GM12892 (cell line): ENCODE results near the gene CD28.
"Not testable (repeated sequence)": the region's sequence is repeated elsewhere in the genome, so short reads cannot be mapped to it uniquely, and the experiment has no call there.

Experiments used
- DNase-seq: peaks from one replicate; pipeline ENCODE4 v3.0.0; 2011; ENCODE audit not compliant: insufficient read length
- FAIRE-seq: peaks from 2 replicates; lab custom pipeline; 2011; peaks lifted over from hg19 to GRCh38; lab: Jason Lieb, UNC
- POLR2A ChIP-seq: IDR thresholded peaks from 2 replicates; pipeline ENCODE4 v1.6.1; 2011; ENCODE audit warnings: low read depth, low read length, control low read depth
- POLR2AphosphoS5 ChIP-seq: IDR thresholded peaks from 2 replicates; pipeline ENCODE4 v1.6.1; 2011; ENCODE audit warnings: low read depth, low read length, control low read depth
- TAF1 ChIP-seq: IDR thresholded peaks from 2 replicates; pipeline ENCODE4 v1.6.1; 2011; ENCODE audit warnings: low read depth, mild to moderate bottlenecking, control low read depth, low read length, borderline replicate concordance

CD28 gene

GRCh38 chr2:203763241-203763937, 57.0 kb downstream of the CD28 start:
- TF ChIP-seq POLR2AphosphoS5, result no peak
- TF ChIP-seq TAF1, result no peak
- TF ChIP-seq POLR2A, result no peak
- DNase-seq (no peak), FAIRE-seq (no peak)

GRCh38 chr2:203763938-203764664, 57.7 kb downstream of the CD28 start:
- TF ChIP-seq TAF1 (no peak), POLR2A (no peak), POLR2AphosphoS5 (no peak)
- DNase-seq, result no peak
- no peak for FAIRE-seq

- TF ChIP-seq POLR2A (no peak), TAF1 (no peak), POLR2AphosphoS5 (no peak)
- no peak for FAIRE-seq
These were observed 66.2 kb downstream of the CD28 start for GRCh38 chr2:203772456-203773165.

GRCh38 chr2:203774760-203775159, 68.3 kb downstream of the CD28 start:
- FAIRE-seq, result no peak
- TF ChIP-seq TAF1, result no peak
- DNase-seq, result no peak

More at GRCh38 chr2:203772456-203773165, 66.2 kb downstream of the CD28 start:
- DNase-seq, result no peak

GRCh38 chr2:203775684-203776083, 69.2 kb downstream of the CD28 start:
- FAIRE-seq, result no peak
- TF ChIP-seq POLR2A (no peak), TAF1 (no peak), POLR2AphosphoS5 (no peak)
- no peak for DNase-seq

- FAIRE-seq (no peak), DNase-seq (no peak)
- no peak for TF ChIP-seq POLR2AphosphoS5
- TF ChIP-seq POLR2A, result no peak
- no peak for TF ChIP-seq TAF1
These were observed 70.6 kb downstream of the CD28 start for GRCh38 chr2:203777030-203777429.

GRCh38 chr2:203779477-203780073, 73.1 kb downstream of the CD28 start:
- FAIRE-seq, DNase-seq: not testable (repeated sequence)

GRCh38 chr2:203780231-203780630, 73.8 kb downstream of the CD28 start:
- FAIRE-seq (no peak), DNase-seq (no peak)
- TF ChIP-seq POLR2A (no peak), POLR2AphosphoS5 (no peak), TAF1 (no peak)

GRCh38 chr2:203781151-203781550, 74.7 kb downstream of the CD28 start:
- DNase-seq (no peak), FAIRE-seq (no peak)
- TF ChIP-seq TAF1, result no peak
- no peak for TF ChIP-seq POLR2AphosphoS5
- no peak for TF ChIP-seq POLR2A

- TF ChIP-seq TAF1 (no peak), POLR2AphosphoS5 (no peak), POLR2A (no peak)
- DNase-seq, result peak; percentile 24
- FAIRE-seq, result peak; percentile 85
These were observed 76.0 kb downstream of the CD28 start for GRCh38 chr2:203782262-203782976.
